NCI-H524 treated with DMSO at 0.1 percent for 48 hours (cell line): ENCODE measurements around the gene ZNRD2.

Experiments
- DNase-seq: peaks from one replicate; lab custom pipeline; 2025; lab: John Stamatoyannopoulos, UW

The ZNRD2 gene

GRCh38 chr11:65573391-65574079 is 3.3 kb downstream of the ZNRD2 start:
- no peak for DNase-seq

- DNase-seq: no peak
Observed at GRCh38 chr11:65574109-65574810, 4.0 kb downstream of the ZNRD2 start.

GRCh38 chr11:65574811-65575567 is 4.7 kb downstream of the ZNRD2 start:
- DNase-seq: no peak

- DNase-seq: no peak
Observed at GRCh38 chr11:65575568-65576231, 5.4 kb downstream of the ZNRD2 start, which contains the start of gene EHBP1L1. TSS of gene EHBP1L1 (plus strand) at chr11:65576053. CDS start at chr11:65576303, 250 bp downstream.

- no peak for DNase-seq
Observed at GRCh38 chr11:65576232-65576866, 6.1 kb downstream of the ZNRD2 start.

- no peak for DNase-seq
Observed at GRCh38 chr11:65576867-65577755, 6.8 kb downstream of the ZNRD2 start.

- no peak for DNase-seq
Observed at GRCh38 chr11:65577756-65578109, 7.5 kb downstream of the ZNRD2 start.

- no peak for DNase-seq
Observed at GRCh38 chr11:65578134-65578533, 7.9 kb downstream of the ZNRD2 start.

- no peak for DNase-seq
Observed at GRCh38 chr11:65578667-65579066, 8.4 kb downstream of the ZNRD2 start.

GRCh38 chr11:65579291-65579690 is 9.0 kb downstream of the ZNRD2 start:
- no peak for DNase-seq

- no peak for DNase-seq
Observed at GRCh38 chr11:65580031-65580692, 9.9 kb downstream of the ZNRD2 start.

GRCh38 chr11:65580756-65581155 is 10.5 kb downstream of the ZNRD2 start:
- DNase-seq: no peak

GRCh38 chr11:65581928-65582327 is 11.7 kb downstream of the ZNRD2 start:
- DNase-seq: no peak

- no peak for DNase-seq
Observed at GRCh38 chr11:65583589-65583988, 13.3 kb downstream of the ZNRD2 start.

GRCh38 chr11:65584106-65584505 is 13.8 kb downstream of the ZNRD2 start:
- DNase-seq: no peak

GRCh38 chr11:65584723-65585171 is 14.5 kb downstream of the ZNRD2 start:
- no peak for DNase-seq

GRCh38 chr11:65585396-65586246 is 15.3 kb downstream of the ZNRD2 start:
- no peak for DNase-seq

- no peak for DNase-seq
Observed at GRCh38 chr11:65586247-65586630, 16.0 kb downstream of the ZNRD2 start.

GRCh38 chr11:65586676-65587075 is 16.4 kb downstream of the ZNRD2 start:
- peak; percentile 52 for DNase-seq
